H4 (cell line): ENCODE results near the gene PPP2R2C. TPM values are rescaled to one million over a fixed set of nuclear protein-coding genes. Genes with fewer than 3 reads are reported as not detected.

ENCODE experiments used
- DNase-seq: peaks from one replicate; pipeline ENCODE4 v3.0.0-alpha.2; 2015; ENCODE audit warnings: low spot score
- total RNA-seq: library from RNA; depleted of rRNA; stranded (reverse); fragments of >200 nt; shearing (Covaris generic); gene quantifications from 2 replicates; pipeline ENCODE4 v1.2.3, GENCODE V29; 2014

The PPP2R2C gene
- total RNA-seq, 1 experiment from 2014 or later: 0.91 TPM

DNA sequence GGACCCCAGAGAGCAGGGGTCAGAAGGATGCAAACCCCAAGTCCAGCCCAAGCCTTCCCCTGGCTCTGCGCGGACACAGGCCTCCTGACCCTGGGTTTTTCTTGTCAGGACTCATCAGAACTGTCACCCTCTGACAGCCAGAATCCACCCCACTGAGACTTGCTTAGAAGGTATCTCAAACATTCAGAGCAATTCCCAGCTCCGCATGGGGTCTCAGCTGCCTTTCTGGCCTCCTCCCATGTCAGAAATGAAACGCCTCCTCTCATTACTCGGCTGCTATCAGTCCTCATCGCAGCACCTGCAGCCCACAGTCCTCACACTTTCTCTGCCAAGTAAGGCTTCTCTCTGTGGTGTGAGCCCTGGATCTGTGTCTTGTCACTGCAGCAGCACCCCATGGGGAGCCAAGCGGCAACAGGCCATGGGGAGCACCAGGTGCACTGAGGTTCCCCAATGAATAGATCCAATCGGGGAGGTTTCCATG is 105.0 kb downstream of the PPP2R2C start:
- DNase-seq: no peak

DNA sequence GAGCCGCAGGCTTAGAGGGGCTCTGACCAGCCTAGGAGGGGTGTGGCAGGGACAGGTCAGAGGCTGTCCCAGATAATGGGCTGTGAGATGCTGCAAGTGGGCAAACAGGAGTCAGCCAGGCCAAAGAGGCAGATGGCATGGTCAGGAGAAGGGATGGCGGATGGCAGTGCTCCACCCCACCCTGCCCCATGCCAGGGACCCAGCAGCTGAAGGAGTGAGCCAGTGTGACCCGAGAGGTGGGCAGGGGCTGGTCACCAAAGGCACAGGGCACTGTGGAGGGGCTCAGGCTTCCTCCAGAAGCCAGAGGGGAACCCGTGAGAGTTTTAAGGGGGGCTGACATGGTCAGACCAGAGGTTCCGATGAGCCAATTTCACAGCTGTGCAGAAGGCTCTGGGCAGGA is 105.8 kb downstream of the PPP2R2C start:
- no peak for DNase-seq

DNA sequence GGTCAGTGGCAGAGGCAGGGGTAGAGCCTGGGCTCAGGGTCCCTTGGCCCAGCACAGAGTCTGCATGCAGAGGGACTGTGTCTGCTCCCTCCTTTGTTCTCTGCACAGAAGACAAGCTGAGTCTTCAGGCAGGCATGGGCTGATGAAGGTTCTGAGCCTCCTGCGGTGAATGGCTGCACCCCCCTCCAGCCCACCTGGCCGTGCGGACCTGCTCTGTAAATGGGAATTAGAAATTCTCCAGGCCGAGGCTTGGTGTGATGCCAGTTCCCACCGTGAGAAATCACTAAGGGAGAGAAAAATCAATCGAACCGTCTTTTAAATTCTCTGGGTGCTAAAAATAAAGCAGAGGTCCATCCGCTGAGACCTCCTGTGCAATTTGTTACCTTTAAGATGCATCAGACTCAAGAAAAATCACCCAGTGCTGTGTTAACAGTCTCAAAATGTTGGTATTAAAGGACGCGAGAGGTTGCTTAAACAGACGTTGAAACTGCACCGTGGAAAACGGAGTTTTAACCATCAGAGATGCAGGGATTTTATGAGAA is 106.8 kb downstream of the PPP2R2C start:
- DNase-seq: no peak

DNA sequence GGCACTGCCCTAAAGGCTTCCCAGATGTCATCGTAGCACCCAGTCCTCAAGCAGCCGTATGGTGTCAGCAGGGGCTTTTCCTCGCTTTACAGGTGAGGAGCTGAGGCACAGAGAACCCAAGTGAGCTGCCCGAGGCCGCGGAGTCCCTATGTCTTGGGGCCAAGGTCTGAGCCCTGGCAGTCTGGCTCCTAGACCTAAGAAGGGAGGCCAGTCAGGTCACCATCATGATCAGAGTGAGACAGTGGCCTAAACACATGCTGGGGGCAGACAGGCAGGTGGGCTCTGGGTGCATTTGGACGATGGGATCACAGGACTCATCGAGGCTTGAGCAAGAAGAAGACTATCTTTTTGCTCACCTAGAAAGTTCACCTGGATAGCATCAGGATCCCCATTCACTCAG is 107.8 kb downstream of the PPP2R2C start:
- DNase-seq: no peak

DNA sequence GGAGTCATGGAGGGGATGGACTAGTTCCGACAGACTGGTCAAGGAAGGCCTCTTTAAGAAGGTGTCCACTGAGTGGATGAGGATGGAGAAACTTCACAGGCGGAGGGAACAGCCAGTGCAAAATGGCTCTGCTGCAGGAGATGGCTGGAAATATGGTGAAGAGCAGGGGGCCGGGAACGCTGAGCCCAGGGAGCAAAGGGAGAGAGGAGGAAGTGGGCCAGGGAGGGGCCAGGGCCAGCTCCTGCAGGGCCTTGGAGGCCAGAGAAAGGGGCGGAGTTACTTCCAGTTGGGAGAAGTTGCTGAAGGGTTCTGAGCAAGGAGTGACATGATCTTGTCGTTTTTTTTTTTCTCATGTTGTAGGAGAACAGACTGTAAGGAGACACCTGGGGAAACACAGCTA is 108.3 kb downstream of the PPP2R2C start:
- DNase-seq: no peak

DNA sequence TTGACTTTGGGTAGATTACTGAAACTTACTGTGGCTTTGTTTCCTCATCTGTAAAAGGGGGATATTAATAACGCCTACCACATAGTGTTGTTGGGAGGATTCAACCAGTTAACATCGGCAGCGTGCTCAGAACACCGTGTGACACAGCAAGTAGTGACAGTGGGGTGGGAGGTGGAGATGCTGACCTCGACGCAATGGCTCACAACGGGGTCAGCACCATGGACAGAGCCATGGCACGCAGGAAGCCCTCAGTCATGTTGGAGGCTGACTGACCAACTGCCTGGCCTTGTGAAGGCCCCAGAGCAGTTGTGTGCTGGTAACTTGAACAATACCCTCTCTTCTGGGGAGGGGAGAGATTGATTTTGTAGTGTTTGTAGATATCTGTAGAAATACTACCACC is 109.5 kb downstream of the PPP2R2C start:
- peak; percentile 54 for DNase-seq

DNA sequence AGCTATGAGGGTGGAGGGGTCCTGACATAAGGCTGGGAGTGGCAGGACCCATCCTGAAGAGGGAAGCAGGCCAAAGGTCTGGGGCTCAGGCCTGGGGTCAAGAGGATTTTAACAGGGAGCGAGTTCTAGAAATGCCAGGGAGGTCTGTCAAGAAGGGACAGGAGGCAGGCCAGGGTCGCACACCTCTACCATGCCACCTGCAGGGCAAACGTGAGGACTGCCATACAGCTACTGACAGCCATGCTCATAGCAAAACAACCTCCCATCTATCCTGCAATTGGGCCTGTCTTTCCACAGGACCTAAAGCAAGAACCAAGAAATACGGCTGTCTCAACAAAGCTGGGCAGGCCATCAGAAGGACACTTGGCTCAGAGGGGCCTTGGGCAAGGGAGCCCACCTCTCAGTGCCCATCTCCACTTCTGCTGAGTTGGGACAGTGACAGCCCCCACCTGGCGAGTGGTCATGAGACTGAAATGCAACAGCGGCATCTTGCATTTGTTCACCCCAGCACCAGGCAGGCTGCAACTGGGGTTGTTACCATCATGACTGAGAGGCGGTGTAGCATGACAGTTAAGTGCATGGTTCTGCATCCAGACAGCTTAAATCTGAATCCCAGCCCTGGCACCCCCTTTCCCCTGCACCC is 110.0 kb downstream of the PPP2R2C start:
- no peak for DNase-seq

DNA sequence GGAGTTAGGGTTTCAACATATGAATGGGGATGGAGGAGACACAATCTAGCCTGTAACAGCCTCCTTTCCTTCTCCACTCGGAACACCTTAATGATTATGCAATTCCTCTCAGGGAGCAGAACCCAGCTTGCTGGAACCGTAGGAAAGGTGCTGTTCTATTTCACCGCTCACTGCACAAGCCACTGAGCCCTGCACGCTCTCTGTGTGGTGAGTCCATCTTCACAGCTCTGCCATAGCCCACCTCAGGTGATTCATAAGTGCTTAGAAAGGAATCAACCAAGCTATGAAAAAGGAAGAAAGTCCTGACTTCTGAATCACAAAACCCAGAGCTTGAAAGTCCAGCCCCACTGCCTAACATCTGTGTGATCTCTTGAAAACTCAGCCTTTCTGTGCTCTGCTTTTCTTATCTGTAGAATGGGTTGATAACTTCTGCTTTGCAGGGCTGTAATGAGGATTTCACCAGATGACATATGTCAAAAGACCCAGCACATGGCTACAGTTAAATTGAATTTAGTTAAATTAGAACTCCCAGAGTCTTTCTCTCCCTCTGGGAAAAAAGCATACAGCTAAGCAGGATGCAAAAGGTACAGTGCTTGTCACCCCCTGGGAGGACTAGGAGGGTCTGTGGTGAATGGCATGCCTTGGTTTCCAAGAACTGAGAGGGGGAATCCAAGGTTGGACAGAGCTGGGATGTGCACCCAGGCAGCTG is 111.2 kb downstream of the PPP2R2C start:
- no peak for DNase-seq

DNA sequence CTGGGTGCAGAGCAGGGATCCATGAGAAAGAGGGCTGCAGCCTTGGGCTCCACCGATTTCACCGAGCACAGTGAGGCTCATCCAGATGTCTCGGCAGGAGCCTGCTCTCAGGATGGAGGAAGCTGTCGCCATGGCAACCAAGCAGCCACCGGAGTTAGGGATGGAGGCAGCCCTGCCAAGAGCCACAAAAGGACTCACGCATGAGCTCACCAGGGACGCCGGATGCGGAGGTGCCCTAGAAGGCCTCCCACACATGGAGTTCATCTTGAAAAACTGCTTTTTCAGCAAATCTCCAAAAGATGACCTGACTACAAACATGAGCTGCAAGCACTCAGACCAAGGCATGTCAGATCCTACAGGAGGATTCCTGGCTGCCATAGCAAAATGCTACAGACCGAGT is 112.0 kb downstream of the PPP2R2C start:
- DNase-seq: no peak

DNA sequence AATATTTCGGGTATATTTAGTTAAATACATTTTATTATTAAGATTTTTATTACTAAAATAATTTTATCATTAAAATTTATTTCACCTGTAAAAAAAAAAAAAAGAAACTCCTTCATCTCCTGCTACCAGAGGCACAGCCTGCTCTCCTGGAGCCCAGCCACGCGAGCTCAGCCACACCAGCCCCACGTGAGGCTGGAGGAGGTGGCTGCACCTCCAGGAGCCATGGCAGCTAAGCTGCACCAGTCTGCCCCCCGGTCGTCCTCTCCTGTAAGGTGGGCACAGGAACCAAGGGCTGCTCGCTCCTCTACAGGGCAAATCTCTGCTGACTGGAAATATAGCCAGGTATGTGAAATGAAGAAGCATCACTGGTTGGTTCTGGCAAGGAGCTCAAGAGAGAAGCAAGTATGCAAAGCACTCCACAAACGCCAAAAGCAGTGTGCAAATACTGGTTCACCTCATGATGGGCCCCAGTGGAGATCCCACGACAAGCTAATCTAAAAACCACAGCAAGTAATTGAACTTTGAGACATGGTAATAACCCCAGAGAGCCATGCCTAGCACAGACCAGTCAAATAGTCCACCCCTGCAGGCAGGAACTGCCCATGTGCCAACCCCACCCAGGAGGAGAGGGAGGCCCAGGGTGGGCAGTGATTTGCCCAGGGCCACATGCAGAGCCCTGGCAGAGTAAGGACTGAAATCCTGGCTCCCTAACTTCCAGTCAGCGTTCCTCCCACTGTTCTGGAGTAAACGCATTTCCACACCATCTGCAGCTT is 112.7 kb downstream of the PPP2R2C start:
- DNase-seq: no peak

DNA sequence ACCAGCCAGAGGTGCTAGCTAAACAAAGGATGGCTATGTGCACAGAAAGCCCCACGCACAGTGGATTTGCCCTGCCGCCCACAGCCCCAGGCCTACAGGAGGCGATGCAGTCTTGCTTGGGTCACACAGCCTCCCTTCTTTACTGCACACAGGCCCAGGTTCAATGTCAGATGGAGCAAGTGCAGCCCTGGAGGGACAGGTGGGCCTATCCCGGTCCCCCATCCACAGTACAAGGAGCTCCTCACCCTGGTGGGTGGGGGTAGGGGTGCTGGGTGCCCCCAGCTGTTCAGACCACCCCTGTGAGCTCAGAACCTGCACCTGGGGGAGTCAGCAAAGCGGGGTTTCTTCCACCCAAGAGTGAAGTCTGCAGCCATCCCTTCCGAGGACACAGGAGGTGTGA is 114.9 kb downstream of the PPP2R2C start:
- DNase-seq: no peak

DNA sequence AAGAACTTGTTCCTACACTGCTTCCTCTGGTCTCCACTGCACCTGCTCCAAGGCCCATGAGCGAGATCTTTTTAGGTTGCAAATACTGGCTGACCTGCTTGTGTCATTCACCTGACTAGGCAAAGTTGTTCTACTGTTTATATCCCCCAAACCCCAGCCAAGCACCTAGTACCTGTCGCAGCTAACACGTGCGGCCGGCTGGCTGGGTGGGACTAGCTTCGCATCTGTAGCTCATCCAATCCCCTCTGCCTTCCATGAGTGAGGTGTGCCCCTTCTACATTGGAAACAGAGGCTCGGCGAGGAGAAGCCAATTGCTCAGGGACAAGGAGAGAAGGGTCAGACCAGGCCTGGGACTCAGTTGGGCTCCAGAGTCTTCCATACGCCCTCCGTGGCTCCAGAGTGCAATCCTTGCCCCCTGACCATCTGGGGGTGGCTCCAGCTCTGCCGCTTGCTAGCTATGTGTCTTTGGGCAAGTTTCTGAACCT is 116.3 kb downstream of the PPP2R2C start:
- no peak for DNase-seq

DNA sequence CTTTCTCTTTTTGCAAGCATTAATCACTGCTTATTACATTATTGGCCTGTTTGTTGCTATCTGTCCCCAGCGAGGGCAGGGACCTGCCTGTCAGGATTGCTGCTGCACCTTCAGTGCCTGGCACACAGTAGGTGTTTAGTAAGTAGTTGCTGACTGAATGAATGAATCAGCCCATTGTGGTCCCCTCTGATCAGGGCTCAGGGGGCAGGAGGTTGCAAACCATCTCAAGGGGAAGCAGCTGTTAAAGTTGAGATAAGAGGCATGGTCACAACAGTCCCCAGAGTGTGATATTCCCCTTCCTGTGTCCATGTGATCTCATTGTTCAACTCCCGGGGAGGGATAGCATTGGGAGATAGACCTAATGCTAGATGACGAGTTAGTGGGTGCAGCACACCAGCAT is 117.4 kb downstream of the PPP2R2C start:
- no peak for DNase-seq

DNA sequence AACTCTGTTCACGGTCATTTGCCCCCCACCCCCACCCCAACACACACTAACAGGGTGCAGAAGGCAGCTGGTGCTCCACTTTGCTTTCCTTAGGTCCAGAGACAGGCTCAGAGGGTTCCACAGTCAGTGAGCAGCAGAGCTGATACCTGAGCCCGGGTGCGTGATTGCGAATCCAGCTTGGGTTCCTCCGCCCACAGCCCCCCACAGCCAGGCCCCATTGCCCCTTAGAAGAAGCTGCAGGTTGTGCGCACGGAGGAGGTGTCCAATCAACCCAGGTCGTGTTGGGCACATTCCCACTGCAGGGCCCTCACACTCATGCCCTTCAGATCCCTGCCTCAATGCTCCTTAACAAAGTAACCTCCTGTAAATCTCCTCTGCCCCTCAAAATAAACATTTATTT is 117.8 kb downstream of the PPP2R2C start:
- DNase-seq: no peak

DNA sequence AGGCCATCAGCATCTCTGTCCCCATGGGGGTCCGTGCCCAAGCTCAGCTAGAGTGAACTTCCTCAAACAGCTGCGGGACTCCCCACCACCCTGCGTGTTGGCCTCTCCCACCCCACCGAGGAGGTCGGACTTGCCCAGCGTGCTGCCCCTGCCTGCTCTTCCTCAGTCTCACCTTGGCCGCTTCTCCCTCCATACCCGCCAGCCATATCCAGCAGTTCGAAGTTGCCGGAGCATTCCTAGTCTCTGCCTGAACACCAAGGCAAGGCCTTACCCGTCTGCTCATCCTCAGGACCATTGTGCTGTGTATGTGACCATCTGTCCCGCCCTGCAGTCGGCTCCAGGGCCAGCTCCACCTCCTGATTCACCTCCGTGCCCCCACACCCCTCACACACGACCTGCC is 118.3 kb downstream of the PPP2R2C start:
- no peak for DNase-seq

DNA sequence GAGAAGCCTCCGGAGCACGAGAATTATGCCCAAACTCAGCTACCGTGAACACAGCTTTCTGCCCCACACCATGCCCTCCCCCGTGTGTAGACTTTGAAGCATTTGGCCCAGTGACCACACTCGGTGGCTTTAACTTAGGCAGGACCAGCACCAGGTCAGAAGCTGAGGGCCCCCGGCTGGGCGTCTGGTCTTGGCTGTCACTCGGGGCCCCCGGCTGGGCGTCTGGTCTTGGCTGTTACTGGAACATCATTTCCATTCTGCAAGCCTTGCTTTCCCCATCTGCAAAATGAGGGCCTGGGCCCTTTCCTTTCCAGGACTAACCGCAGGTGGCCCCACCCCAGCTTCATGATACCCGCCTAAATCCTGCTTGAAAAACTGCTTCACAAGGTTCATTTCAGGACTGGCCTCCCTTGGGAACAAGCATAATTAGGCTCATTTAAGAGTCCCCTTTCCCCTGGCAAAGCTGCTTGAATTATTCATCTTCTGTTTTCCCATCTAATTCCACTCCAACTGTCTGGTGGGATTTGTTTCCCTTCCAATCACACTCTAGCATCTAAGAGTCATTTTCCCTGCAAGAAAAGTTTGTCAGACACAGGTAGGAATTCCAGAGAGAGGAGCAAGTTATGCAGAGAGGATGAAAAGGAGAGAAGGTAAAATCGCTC is 120.3 kb downstream of the PPP2R2C start:
- no peak for DNase-seq

DNA sequence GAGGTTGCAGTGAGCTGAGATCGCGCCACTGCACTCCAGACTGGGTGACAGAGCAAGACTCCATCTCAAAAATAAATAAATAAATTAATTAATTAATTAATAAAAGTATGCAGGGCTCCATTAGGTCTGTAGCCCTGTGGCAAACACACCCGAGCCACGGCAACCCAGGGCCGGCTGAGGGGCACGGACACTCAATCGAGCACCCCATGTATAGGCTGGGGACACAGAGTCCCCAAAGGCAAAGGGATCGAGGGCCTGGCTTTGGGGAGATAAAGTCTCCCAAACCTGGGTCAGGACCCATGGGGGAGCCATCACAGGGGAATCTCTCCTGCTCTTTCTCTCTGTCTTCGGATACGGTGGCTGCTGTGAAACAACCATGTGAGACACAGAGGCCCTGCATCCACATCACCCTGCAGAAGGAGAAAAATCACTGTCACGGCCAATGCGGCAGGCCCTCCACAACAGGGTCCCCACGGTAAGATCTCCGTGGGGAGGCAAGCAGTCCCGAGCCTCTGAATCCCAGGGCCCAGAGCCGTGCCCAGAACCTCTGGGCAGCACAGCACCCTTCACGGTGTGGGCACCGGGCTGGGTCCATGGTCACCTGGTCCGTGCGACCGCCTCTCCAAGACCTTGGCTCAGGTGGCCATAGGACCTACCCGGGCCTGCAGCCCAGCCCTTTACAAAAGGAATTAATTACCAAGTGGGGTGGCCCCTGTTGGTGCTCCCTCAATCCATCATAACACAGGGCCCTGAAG is 121.0 kb downstream of the PPP2R2C start:
- DNase-seq: no peak

DNA sequence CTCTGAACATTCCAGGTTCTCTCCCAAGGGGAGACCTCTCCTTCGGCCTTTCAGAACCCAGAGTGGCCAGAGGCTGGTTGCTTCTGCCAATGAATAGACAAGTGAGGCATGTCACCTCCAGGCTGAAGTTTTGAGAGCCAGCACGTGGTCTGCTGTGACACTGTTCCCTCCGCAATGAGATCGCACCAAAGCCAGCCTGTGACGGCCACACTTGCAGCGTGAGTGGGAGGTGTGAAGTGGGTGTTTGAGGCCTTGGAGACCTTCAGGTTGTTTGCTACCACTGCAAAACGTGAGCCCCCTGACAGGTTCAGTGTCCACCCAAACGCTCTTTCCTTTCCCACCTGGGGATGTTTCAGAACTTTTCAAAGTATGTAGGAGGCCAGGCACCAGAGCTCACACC is 121.8 kb downstream of the PPP2R2C start:
- DNase-seq: no peak

DNA sequence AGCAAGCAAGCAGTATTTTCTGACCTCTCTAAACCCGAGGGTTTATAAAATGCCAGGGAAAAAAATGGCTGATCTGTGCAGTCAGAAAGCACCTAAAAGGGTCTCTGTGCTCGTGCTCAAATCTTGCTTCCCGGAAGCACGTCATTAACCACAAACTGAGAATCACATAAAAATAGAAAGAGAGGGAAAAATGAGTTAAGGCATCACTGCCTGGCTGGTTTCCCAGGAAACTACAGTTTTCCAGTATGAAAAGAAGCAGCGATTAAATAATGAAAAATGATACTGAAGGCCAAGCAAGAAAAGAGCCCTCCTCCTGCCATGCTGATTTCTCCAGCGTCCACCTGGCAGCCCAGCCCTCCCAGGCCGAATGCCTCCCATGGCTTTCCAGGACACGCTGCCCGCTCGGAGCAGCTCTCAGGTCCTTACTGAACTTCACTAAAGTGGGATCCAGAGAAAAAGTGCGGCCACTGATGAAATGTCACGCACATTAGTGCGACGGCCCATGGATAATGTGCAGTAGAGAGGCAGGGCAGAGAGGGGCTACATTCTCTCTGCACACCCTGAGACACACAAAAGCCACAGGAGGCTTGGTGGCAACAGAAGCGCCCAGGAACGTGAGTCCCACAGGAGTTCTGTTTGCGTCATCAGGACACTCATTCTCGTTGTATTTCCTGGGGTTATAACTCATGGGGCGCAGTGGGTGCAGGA is 122.4 kb downstream of the PPP2R2C start:
- peak; percentile 32 for DNase-seq

DNA sequence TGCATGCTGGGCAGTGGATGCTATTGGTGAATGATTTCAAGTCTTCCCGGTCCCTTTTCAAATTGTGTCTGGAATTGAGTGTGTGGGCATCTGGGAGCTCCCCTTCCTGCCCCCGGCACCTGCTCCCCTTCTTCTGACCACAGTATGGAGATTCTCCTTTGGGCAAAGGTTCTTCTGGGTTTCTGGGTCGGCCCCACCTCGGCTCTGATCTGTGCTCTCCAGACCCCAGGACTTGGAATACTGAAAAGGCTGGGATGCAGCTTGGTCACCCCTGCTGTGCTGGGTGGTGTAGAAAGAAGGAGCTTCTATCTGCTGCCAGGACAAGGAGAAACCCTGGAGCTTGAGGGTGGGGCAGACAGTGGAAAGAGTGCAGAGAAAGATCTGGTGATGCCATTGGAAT is 124.0 kb downstream of the PPP2R2C start:
- no peak for DNase-seq
